Mesothelial cell of epicardium (in vitro differentiated cells): ENCODE measurements around the gene JAML. TPM values are rescaled to one million over a fixed set of nuclear protein-coding genes. Genes with fewer than 3 reads are reported as not detected.

Source experiments
- DNase-seq, 2 experiments: peaks; one replicate each; pipeline ENCODE4 v3.0.0; 2021; ENCODE audit warnings: low spot score in 2 of 2; ENCODE audit not compliant: unreplicated experiment in 2 of 2
- H3K27ac Mint-ChIP-seq: 2 replicates; pipeline ENCODE4 v1.8.0; 2021; ENCODE audit warnings: mixed read lengths
- H3K27me3 Mint-ChIP-seq: 2 replicates; pipeline ENCODE4 v1.8.0; 2021; ENCODE audit warnings: low read depth, mixed read lengths
- H3K36me3 Mint-ChIP-seq: 2 replicates; pipeline ENCODE4 v1.8.0; 2021; ENCODE audit warnings: mixed read lengths
- H3K4me1 Mint-ChIP-seq: 2 replicates; pipeline ENCODE4 v1.8.0; 2021; ENCODE audit warnings: mixed read lengths
- H3K4me3 Mint-ChIP-seq: 2 replicates; pipeline ENCODE4 v1.8.0; 2021; ENCODE audit warnings: mild to moderate bottlenecking, moderate library complexity, mixed read lengths
- H3K9me3 Mint-ChIP-seq: 2 replicates; pipeline ENCODE4 v1.8.0; 2021; ENCODE audit warnings: mixed read lengths
- total RNA-seq: library from RNA; stranded (reverse); gene quantifications from 3 replicates; pipeline ENCODE4 v1.2.1, GENCODE V29; 2021
- TF ChIP-seq, protein P1 (sequence below): fragments of 200-600 bp; sonication (generic); IDR thresholded peaks from one replicate; pipeline ENCODE4 v1.5.0; 2021; ENCODE audit warnings: antibody characterized with exemption; ENCODE audit not compliant: unreplicated experiment

JAML gene
- total RNA-seq, 1 donor from 2014 or later: not detected

DNA sequence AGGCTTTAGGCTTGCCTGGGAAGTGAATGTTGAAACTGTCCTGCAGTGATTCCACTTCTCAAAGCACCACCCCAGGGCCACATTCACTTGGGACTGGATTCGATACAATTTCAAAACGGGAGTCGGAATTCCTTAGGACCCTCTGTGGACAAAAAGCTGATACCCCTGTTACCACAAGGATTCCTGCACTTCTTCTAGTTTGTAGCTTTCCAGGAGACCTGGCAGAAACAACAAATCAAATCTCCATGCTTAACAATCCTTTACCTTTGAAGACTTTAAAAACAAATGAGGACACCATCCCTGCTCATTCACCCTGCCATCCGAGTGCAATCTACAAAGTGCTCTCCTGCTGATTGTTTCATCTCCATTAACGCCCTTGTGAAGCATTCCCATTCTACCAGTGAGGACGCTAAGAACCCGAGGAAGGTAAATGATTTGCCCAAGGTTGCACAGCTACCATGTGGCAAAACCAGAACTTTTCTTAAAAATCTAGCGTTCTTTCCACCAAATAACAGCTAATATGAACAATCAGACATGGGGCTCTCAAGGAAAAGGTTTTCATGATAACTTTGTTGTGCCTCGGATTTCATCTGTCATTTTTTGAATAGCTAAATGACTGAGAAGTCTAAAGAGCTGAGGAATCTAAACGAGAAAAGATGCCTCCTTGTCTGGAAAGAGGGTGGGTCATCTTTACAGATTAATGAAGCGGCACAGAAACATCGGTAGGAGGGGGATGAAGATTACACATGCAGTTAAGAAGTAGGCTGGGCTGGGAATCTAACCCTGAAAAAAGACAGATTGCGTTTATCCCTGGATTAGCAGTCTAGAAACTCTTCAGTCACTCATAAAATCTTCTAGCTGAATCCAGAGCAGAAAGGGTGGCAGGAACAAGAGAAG, 40.0 kb upstream of the JAML start:
- Mint-ChIP-seq H3K4me1 (peaks cover 43% of the 10 kb centered on the region), H3K36me3 (peaks cover 7% of the 10 kb centered on the region), H3K27ac (peak overlapping the region; percentile 93), H3K9me3 (no peaks in the 10 kb centered on the region), H3K27me3 (peaks cover 34% of the 10 kb centered on the region), H3K4me3 (peak overlapping the region; percentile 73)
- no peak for DNase-seq
- TF ChIP-seq, protein P1, sequence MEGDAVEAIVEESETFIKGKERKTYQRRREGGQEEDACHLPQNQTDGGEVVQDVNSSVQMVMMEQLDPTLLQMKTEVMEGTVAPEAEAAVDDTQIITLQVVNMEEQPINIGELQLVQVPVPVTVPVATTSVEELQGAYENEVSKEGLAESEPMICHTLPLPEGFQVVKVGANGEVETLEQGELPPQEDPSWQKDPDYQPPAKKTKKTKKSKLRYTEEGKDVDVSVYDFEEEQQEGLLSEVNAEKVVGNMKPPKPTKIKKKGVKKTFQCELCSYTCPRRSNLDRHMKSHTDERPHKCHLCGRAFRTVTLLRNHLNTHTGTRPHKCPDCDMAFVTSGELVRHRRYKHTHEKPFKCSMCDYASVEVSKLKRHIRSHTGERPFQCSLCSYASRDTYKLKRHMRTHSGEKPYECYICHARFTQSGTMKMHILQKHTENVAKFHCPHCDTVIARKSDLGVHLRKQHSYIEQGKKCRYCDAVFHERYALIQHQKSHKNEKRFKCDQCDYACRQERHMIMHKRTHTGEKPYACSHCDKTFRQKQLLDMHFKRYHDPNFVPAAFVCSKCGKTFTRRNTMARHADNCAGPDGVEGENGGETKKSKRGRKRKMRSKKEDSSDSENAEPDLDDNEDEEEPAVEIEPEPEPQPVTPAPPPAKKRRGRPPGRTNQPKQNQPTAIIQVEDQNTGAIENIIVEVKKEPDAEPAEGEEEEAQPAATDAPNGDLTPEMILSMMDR: no peak

DNA sequence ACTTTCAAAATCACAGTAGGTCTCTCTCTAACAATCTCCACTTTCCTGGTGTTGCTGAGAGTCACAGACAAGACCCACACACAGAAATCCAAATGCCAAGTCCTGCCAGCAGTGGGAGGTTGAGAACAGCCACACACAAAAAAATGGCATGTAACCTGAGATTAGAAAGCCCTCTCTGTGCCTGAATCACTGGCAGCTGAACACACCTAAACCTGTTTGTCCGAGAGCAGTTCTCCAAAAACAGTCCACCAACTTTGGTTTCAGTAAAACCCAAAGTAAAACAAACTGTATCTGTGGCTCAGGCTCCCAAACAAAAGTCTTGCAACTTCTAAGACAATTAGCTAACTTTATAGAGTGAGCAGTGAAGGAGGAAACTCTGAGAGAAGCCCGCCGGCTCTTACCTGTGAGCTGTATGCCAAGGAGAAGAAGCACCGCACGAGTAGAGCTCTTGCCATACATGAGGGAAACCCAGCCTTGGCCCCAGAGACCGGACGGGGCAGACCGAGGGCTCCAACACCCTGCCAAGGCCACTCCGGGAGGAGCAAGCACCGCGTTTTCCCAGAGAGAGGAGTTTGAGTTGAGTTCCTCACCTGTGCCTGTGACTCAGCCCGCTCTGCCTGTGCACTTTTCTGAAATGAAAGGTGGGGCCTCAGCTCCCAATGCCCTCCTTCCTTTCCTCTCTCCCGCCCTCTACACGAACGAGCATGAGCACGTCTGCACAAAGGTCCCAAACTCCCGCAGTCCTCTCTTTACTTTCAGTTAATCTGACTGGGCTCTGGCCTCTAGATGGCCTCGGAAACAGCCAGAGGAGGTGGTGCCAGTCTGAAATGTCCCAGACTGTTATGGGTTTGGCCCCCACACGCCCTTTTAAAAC, 39.1 kb upstream of the JAML start, which contains the start of gene MPZL2:
Gene MPZL2, minus strand, starts transcription at position 603 of the 874 bp plus-strand sequence. Its CDS starts 144 bp downstream, at position 459.
- Mint-ChIP-seq H3K4me1 (peaks cover 43% of the 10 kb centered on the region), H3K27me3 (peaks cover 29% of the 10 kb centered on the region), H3K36me3 (peaks cover 14% of the 10 kb centered on the region), H3K4me3 (peak within 1 kb of the TSS; percentile 73), H3K27ac (peak within 1 kb of the TSS; percentile 93), H3K9me3 (peaks cover 5% of the 10 kb centered on the region)
- TF ChIP-seq, protein P1: no peak
- DNase-seq: peak in 1 of 2 experiments; percentile 48

DNA sequence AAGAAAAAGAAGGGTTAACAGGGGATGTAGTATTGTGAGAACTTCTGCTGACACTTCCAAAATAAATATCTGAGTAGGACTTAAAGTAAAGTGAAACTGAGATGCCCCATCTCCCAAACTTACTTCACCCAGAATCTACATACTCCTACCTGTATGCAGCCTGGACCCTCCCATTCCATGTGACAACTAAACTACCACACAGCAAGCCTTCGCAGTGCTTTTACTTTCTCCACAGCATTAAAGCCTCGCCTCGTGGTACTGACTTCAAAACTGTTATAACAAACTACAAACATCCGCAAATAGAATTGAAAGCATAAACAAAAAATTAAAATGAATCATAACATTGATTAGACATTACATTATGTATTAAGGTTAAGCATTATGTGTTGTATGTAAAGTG, 38.3 kb upstream of the JAML start:
- Mint-ChIP-seq H3K4me3 (peak overlapping the region; percentile 73), H3K27me3 (peaks cover 27% of the 10 kb centered on the region), H3K27ac (peak overlapping the region; percentile 93), H3K9me3 (peaks cover 5% of the 10 kb centered on the region), H3K4me1 (peaks cover 43% of the 10 kb centered on the region), H3K36me3 (peaks cover 22% of the 10 kb centered on the region)
- TF ChIP-seq, protein P1: no peak
- no peak for DNase-seq

DNA sequence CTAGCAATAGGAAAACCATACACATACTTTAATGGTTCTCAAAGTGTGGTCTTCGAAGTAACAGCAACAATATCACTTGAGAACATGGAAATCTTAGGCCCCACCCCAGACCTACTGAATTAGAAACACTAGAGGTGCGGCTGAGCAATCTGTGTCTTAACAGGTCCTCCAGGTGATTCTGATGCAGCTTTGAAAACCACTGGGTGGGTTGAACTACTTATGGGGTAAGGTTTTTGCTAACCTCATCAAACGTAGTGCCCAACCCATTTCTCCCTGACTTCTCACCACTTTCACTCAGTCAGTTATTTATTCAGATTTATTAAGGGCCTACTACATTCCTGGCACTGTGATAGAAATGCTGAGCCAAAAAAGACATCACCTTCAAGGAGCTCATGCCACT, 35.5 kb upstream of the JAML start:
- TF ChIP-seq, protein P1: no peak
- no peak overlapping the region for H3K4me3 Mint-ChIP-seq
- H3K36me3 Mint-ChIP-seq: peaks cover 24% of the 10 kb centered on the region
- H3K27me3 Mint-ChIP-seq: peaks cover 22% of the 10 kb centered on the region
- no peak overlapping the region for H3K27ac Mint-ChIP-seq
- DNase-seq: no peak
- peaks cover 5% of the 10 kb centered on the region for H3K9me3 Mint-ChIP-seq
- peaks cover 34% of the 10 kb centered on the region for H3K4me1 Mint-ChIP-seq

DNA sequence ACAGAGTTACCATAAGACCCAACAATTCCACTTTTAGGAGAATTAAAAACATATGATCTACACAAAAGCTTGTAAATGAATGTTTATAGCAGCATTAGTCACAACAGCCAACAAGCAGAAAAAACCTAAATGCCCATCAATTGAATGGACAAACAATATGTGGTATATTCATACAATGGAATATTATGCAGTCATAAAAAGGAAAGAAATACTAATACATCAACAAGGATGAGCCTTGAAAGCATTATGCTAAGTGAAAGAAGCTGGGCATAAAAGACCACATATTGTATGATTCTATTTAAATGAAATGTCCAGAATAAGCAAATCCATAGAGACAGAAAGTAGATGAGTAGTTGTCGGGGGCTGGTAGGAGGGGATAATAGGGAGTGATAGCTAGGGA, 34.3 kb upstream of the JAML start:
- Mint-ChIP-seq H3K36me3 (peaks cover 27% of the 10 kb centered on the region), H3K4me3 (no peak overlapping the region), H3K9me3 (peaks cover 5% of the 10 kb centered on the region), H3K27ac (no peak overlapping the region), H3K4me1 (peaks cover 22% of the 10 kb centered on the region), H3K27me3 (peaks cover 19% of the 10 kb centered on the region)
- TF ChIP-seq, protein P1: no peak
- no peak for DNase-seq
